Prostate gland (tissue), 2 donors: Measurements from ENCODE around the gene GLCE.

Experiments
- CTCF ChIP-seq, 4 experiments: fragments of 200-600 bp in 2 of 4; fragments of 450-650 bp in 2 of 4; sonication (generic) in 2 of 4; IDR thresholded peaks; 1 replicate in 3 of 4; 2 replicates in 1 of 4; pipeline ENCODE4 v1.5.1; 2016 to 2019; ENCODE audit warnings: antibody characterized with exemption in 4 of 4, mild to moderate bottlenecking in 2 of 4, moderate library complexity in 2 of 4
- POLR2A ChIP-seq: fragments of 450-650 bp; IDR thresholded peaks from one replicate; pipeline ENCODE4 v1.6.1; 2016; ENCODE audit warnings: antibody characterized with exemption, mild to moderate bottlenecking

GRCh38 chr15:69118089-69118488 lies 42.3 kb upstream of the GLCE start:
- no peak for TF ChIP-seq CTCF (IDR thresholded peaks at IDR 0.05)
- TF ChIP-seq POLR2A, result no peak
